ENCODE data around the gene MOK.

The MOK gene

DNA sequence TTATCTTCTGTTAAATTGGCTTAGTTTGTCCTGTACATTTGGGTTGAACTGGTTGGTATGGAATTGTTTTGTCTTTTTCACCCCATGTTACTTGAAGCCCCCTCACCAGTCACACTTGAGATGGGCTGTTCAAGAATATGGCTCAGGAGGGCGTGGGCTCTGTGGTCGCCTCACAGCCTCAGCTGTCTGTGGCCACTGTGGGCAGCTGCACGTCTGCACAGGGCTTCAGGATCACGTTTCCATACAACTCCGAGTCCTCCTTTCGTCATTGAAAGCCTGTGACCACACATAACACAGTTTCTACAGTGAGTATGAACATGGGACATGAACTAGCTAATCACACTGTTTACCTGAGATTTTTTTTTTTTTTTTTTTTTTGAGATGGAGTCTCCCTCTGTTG, 81.3 kb downstream of the MOK start:
- no peak for TF ChIP-seq EZH2phosphoT487 (conservative IDR thresholded peaks at IDR 0.05; ENCODE audit: low read length)
- TF ChIP-seq, protein P1, sequence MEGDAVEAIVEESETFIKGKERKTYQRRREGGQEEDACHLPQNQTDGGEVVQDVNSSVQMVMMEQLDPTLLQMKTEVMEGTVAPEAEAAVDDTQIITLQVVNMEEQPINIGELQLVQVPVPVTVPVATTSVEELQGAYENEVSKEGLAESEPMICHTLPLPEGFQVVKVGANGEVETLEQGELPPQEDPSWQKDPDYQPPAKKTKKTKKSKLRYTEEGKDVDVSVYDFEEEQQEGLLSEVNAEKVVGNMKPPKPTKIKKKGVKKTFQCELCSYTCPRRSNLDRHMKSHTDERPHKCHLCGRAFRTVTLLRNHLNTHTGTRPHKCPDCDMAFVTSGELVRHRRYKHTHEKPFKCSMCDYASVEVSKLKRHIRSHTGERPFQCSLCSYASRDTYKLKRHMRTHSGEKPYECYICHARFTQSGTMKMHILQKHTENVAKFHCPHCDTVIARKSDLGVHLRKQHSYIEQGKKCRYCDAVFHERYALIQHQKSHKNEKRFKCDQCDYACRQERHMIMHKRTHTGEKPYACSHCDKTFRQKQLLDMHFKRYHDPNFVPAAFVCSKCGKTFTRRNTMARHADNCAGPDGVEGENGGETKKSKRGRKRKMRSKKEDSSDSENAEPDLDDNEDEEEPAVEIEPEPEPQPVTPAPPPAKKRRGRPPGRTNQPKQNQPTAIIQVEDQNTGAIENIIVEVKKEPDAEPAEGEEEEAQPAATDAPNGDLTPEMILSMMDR (IDR thresholded peaks at IDR 0.05; ENCODE audit: insufficient read depth, low read length, poor library complexity, severe bottlenecking), result no peak

DNA sequence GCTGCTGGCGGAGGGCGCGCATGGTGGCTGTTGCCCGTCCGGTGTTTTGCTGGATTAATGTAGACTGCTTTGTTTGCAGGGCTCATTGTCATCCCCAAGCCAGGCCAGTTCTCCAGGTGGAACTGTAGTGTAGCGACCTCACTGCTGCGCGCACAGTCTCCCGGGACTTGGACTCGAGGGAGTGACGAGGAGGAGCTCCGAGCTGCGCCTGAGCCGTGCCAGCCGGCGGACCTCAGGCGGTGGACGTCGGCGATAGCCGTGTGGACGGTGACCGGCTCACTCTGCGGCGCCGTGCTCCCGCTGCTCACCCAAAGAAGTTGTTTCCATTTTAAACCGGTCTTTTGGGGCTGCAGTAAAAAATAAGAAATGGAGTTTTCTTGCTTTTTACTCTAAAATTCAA, 82.2 kb downstream of the MOK start:
- Histone ChIP-seq H3K4me3 (ENCODE audit: insufficient read depth, low read length, poor library complexity, severe bottlenecking) (no peak overlapping the region), H3K27me3 (ENCODE audit: low read length) (no peaks in the 10 kb centered on the region), H3K9ac (ENCODE audit: low read length) (no peak overlapping the region), H4K20me1 (ENCODE audit: low read depth, low read length) (no peaks in the 10 kb centered on the region), H3F3A (ENCODE audit: insufficient read depth) (0 out of 2 replicates have a peak, but pooled peaks cover 6% of the 10 kb centered on the region), H2AFZ (ENCODE audit: low read depth, low read length, severe bottlenecking) (no peak overlapping the region), H3K9me3 (ENCODE audit: insufficient read depth, low read length) (no peaks in the 10 kb centered on the region), H3K27ac (ENCODE audit: low read depth, low read length) (no peak overlapping the region), H3K4me2 (ENCODE audit: low read depth, low read length, poor library complexity, severe bottlenecking) (no peak overlapping the region), H3K79me2 (ENCODE audit: insufficient read depth, low read length) (no peaks in the 10 kb centered on the region), H3K9me2 (replicated peaks; ENCODE audit: insufficient read depth, low read length) (no peaks in the 10 kb centered on the region), H3K36me3 (ENCODE audit: low read length) (no peaks in the 10 kb centered on the region)
- TF ChIP-seq, protein P1 (IDR thresholded peaks at IDR 0.05; ENCODE audit: insufficient read depth, low read length, poor library complexity, severe bottlenecking), result no peak
- TF ChIP-seq EZH2phosphoT487 (conservative IDR thresholded peaks at IDR 0.05; ENCODE audit: low read length), result no peak

More for the DNA sequence above, 81.3 kb downstream of the MOK start:
- H3K4me2 ChIP-seq (ENCODE audit: low read depth, low read length, poor library complexity, severe bottlenecking), result no peak overlapping the region
- no peaks in the 10 kb centered on the region for H3K79me2 ChIP-seq (ENCODE audit: insufficient read depth, low read length)
- H3K27ac ChIP-seq (ENCODE audit: low read depth, low read length), result no peak overlapping the region
- no peak overlapping the region for H2AFZ ChIP-seq (ENCODE audit: low read depth, low read length, severe bottlenecking)
- 0 out of 2 replicates have a peak, but pooled peaks cover 6% of the 10 kb centered on the region for H3F3A ChIP-seq (ENCODE audit: insufficient read depth)
- no peak overlapping the region for H3K9ac ChIP-seq (ENCODE audit: low read length)
- no peaks in the 10 kb centered on the region for H3K9me2 ChIP-seq (replicated peaks; ENCODE audit: insufficient read depth, low read length)
- H3K36me3 ChIP-seq (ENCODE audit: low read length), result no peaks in the 10 kb centered on the region
- no peaks in the 10 kb centered on the region for H3K9me3 ChIP-seq (ENCODE audit: insufficient read depth, low read length)
- H3K27me3 ChIP-seq (ENCODE audit: low read length), result no peaks in the 10 kb centered on the region
- no peaks in the 10 kb centered on the region for H4K20me1 ChIP-seq (ENCODE audit: low read depth, low read length)
- no peak overlapping the region for H3K4me3 ChIP-seq (ENCODE audit: insufficient read depth, low read length, poor library complexity, severe bottlenecking)

DNA sequence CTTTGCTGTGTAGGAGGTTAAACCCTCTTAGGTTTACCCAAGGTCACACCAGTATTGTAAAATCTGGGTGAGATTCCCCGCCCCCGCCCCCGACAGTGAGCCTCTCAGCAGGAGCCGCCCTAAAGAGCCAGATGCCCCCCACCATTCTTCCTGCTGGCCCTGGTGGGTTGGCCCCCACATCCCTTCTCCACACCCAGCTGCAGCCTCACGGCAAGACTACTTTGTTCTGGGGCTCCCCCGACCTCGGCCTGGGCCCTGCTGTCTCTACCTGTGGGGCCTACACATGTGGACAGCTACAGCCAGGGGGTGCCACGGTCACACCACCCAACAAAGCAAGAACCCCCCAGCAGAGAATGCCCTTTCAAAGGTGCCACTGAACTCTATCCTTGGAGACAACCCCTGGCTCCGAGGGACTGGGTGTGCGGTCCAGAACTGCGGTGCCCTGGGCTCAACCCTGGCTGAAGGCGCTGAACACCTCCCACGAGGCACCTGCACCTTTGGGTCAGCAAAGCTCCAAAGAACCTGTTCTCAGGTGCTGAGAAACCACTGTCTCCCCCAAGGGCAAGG, 82.9 kb downstream of the MOK start:
- H4K20me1 ChIP-seq (ENCODE audit: low read depth, low read length), result no peaks in the 10 kb centered on the region
- H3K9me2 ChIP-seq (replicated peaks; ENCODE audit: insufficient read depth, low read length), result no peaks in the 10 kb centered on the region
- 0 out of 2 replicates have a peak, but pooled peaks cover 6% of the 10 kb centered on the region for H3F3A ChIP-seq (ENCODE audit: insufficient read depth)
- H3K79me2 ChIP-seq (ENCODE audit: insufficient read depth, low read length), result no peaks in the 10 kb centered on the region
- no peaks in the 10 kb centered on the region for H3K36me3 ChIP-seq (ENCODE audit: low read length)
- no peak overlapping the region for H3K4me3 ChIP-seq (ENCODE audit: insufficient read depth, low read length, poor library complexity, severe bottlenecking)
- no peak overlapping the region for H2AFZ ChIP-seq (ENCODE audit: low read depth, low read length, severe bottlenecking)
- TF ChIP-seq, protein P1 (IDR thresholded peaks at IDR 0.05; ENCODE audit: insufficient read depth, low read length, poor library complexity, severe bottlenecking), result no peak
- TF ChIP-seq EZH2phosphoT487 (conservative IDR thresholded peaks at IDR 0.05; ENCODE audit: low read length), result no peak
- no peak overlapping the region for H3K27ac ChIP-seq (ENCODE audit: low read depth, low read length)
- H3K9ac ChIP-seq (ENCODE audit: low read length), result no peak overlapping the region
- no peak overlapping the region for H3K4me2 ChIP-seq (ENCODE audit: low read depth, low read length, poor library complexity, severe bottlenecking)
- H3K9me3 ChIP-seq (ENCODE audit: insufficient read depth, low read length), result no peaks in the 10 kb centered on the region
- no peaks in the 10 kb centered on the region for H3K27me3 ChIP-seq (ENCODE audit: low read length)

Data from SU-DHL-6 (cell line).